DMS153 (cell line): ENCODE data around the gene ATF7IP2.
"Not testable (repeated sequence)": the region's sequence is repeated elsewhere in the genome, so short reads cannot be mapped to it uniquely, and the experiment has no call there.

Experiments used
- DNase-seq: peaks from one replicate; lab custom pipeline; 2025; lab: John Stamatoyannopoulos, UW

Gene ATF7IP2

DNA sequence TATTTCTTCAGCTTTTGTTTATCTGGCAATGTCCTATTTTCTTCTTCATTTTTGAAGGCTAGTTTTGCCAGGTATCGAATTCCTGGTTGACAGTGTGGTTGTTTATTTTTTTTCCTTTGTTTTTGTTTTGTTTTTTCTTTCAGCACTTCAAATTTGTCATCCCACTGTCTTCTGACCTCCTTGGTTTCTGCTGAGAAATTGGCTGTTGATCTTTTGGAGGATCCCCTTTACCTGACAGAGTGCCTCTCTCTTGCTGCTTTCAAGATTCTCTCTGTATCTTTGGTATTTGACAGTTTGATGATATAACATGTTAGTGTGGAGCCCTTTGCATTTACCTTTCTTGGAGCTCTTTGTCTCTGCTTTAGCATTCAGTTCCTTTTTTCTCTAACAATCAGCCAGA lies 9.6 kb upstream of the ATF7IP2 start:
- DNase-seq: no peak

DNA sequence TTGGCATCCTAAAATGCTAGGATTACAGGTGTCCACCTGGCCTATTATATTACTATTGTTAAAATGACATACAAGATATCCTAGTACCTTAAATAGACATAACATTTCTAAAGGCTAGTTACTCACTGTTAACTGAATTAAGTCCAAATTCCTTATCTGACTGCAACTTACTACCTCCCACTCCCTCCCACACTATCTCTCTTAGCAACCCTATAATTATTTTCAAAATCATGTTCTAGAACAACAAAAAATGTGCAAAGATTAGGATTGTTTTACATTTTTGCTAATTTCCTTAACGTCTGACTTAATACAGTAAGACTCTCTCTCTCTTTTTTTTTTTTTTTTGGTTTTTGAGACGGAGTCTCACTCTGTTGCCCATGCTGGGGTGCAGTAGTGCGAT lies 2.2 kb upstream of the ATF7IP2 start:
- DNase-seq: no peak

DNA sequence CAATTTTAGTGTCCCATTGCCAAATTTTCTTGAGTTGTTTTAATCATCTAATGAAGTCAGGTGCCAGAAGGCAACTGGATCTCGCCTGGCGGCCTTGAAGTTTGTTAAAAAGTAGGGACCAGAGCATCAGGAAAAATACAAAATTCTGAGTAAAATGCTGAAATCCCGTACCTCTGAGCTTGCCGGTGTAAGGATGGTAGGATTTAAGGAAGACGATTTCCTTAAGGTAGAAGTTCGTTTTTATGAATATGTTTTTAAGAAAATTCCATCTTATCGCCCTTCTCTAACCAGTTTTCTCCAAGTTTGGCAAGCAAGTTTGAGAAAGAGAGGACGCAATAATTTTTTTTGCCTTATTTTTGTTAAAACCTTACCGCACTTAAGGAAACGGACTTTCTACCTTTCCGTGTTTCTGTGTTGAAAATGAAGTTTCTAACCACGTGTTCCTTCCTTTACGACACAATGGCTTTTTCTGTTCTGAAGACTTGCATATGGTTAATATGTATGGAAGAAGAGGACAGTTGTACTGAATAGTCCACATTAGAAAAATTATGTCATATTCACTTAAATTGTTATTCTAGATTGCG lies 748 bp downstream of the ATF7IP2 start:
- DNase-seq: no peak

DNA sequence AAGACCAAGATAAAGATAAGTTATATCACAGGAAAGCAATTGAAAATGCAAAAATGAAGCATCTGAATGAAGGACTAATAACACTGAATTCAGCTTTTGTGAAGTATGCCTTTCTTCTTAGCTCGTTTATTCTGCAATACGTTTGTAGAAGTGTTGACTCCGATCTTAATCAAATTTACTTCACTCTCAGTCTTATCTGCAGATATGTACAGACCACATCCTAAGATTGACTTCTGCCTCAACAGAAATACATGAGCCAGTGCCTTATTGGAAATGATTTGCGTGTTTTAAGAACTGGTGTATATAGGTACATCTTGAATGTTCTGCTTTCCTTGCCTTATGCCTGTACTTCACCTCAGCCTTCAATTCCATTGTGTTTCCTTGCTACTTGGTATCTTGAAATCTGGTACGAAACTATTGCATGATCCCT lies 1.3 kb downstream of the ATF7IP2 start:
- DNase-seq: no peak

DNA sequence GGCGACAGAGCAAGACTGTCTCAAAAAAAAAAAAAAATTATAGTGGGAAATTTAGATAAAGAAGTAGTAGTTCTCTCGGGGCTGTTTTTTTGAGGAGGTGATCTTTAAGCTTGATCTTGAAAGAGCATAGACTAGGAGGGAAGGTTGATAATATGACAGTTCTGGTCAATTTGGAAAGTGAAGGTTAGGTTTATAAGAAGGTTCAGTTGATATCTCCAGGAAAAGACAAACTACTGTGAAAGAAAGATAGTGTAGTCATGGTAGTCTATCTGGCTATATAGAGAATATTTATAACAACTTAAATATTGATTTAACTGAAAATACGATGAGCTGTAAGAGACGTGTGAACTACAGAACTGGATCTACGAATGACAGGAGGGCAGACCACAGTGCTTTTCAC lies 3.1 kb downstream of the ATF7IP2 start:
- DNase-seq: no peak

DNA sequence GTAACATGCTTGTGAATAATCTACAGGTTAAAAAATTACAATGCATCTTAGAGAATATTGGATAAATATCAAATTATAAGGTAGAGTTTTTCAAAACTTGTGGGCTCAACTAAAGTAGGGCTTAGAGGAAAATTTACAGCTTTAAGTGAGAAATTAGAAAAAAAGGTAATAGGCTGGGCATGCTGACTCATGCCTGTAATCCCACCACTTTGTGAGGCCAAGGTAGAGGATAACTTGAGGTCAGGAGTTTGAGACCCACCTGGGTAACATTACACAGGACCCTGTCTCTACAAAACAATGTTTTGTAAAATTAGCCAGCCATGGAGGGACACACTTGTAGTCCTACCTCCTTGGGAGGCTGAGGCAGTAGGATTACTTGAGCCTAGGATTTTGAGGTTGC lies 4.5 kb downstream of the ATF7IP2 start:
- DNase-seq: no peak

DNA sequence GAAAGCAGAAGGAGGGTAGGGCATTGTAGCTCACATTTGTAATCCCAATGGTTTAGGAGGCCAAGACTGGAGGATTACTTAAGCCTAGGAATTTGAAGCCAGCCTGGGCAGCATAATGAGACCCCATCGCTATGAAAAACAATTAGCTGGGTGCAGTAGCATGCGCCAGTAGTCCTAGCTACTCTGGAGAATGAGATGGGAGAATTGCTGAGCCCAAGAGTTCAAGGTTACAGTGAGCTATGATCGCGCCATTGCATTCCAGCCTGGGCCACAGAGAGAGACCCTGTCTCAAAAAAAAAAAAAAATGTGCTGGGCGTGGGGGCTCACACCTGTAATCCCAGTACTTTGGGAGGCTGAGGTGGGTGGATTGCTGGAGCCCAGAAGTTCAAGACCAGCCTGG lies 5.0 kb downstream of the ATF7IP2 start:
- DNase-seq: no peak

DNA sequence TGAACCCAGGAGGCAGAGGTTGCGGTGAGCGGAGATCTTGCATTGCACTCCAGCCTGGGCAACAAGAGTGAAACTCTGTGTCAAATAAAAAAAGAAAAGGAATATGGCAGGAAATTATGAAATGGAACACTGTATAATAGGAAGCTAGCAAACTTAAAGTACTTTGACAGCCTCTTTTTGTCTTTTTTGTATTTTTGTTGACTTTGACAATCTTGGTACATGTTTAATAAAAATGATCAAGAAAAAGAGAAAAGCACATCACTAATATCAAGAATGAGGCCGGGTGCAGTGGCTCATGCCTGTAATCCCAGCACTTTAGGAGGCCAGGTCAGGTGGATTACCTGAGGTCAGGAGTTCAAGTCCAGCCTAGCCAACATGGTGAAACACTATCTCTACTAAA lies 5.5 kb downstream of the ATF7IP2 start:
- no peak for DNase-seq

DNA sequence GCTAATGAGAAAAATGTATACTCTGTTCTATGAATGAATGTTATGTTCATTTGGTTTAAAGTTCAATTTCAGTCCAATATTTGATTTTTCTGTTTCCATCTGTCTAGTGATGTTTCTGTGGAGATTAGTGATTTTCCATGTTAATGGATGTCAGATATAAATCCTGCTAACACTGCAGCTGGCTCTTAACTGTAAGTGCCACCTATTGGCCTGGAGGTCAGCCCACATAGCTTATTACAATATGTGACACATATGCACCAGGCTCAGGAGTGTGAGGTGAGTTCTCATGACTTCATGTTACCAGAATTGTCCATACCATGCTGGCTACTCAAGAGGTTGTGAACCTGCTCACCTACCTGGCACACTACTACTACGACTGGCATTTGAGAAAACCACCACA lies 17.1 kb downstream of the ATF7IP2 start:
- no peak for DNase-seq

DNA sequence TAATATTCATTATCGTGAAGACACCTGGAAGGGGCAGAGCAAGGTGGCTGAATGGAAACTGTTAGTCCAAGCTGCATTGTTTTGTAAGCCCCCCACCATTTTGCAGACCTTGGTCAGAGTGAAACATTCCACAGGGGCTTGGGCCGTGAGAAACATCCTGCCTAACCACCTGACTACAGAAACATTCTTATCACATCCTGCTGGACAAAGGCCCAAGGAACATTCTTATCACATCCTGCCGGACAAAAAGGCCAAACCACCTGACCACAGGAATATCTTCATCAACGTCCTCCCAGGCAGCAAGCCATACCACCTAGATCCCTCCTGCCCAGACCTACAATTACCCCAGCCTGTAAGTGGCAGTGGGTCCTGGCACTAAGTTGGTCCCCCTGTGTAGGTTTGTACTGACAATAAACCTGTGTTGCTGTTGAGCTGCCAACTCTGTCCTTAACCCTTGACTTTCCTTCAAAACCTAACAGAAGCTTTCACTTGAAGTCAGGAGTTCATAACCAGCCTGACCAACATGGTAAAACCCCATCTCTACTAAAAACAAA lies 19.6 kb downstream of the ATF7IP2 start:
- DNase-seq: no peak

DNA sequence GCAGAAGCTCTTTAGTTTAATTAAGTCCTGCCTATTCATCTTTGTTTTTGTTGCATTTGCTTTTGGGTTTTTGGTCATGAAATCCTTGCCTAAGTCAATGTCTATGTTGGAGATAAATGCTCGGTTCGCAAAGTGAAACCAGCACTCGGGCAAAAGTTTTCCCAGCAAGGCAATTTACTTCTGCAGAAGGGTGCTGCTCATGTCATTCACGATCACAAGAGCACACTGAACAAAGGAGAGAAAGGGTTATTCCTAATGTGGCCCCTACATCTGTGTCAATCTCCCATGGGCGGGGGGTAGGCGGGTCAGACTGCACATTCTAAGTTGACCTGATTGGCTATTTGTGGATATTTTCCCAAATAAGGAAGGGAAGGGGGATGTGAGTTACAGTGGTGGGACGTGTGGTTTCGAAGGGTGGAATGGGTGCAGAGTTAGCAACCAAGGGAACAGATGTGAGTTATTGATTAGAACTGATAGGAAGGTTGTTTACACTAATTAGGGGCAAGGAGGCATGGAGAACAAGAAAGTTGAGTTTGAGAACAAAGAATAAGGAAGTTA lies 23.0 kb downstream of the ATF7IP2 start:
- DNase-seq: no peak

DNA sequence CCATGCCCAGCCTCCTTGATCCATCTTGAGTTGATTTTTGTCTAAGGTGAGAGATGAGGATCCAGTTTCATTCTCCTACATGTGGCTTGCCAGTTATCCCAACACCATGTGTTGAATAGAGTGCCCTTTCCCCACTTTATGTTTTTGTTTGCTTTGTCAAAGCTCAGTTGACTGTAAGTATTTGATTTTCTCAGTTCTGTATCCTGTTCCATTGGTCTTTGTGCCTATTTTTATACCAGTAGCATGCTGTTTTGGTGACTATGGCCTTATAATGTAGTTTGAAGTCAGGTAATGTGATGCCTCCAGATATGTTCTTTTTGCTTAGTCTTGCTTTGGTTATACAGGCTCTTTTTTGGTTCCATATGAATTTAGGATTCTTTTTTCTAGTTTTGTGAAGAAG lies 23.9 kb downstream of the ATF7IP2 start:
- not testable (repeated sequence) for DNase-seq

DNA sequence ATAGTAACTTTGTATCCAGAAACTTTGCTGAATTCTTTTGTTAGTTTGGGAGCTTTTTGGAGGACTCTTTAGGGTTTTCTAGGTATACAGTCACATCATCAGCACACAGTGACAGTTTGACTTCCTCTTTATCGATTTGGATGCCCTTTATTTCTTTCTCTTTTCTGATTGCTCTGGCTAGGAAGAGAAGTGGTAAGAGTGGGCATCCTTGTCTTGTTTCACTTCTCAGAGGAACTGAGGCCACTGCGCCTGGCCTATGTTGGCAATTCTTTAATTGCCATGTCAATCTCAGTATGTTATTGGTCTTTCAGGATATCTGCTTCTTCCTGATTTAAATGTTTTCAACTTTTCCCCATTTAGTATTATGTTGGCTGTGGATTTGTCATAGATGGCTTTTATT lies 24.6 kb downstream of the ATF7IP2 start:
- DNase-seq: no peak

DNA sequence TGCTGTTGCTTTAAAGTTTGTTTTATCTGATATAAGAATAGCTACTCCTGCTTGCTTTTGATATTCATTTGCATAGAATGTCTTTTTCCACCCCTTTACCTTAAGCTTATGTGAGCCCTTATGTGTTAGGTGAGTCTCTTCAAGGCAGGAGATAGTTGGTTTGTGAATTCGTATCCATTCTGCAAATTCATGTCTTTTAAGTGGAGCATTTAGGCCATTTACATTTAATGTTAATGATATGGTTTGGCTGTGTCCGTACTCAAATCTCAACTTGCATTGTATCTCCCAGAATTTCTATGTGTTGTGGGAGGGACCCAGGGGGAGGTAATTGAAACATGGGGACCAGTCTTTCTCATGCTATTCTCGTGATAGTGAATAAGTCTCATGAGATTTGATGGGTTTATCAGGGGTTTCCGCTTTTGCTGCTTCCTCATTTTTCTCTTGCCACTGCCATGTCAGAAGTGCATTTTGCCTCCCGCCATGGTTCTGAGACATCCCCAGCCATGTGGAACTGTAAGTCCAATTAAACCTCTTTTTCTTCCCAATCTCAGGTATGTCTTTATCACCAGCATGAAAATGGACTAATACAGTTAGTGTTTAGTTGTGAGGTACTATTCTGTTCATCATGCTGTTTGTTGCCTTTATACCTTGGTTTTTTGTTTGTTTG lies 27.2 kb downstream of the ATF7IP2 start:
- no peak for DNase-seq

DNA sequence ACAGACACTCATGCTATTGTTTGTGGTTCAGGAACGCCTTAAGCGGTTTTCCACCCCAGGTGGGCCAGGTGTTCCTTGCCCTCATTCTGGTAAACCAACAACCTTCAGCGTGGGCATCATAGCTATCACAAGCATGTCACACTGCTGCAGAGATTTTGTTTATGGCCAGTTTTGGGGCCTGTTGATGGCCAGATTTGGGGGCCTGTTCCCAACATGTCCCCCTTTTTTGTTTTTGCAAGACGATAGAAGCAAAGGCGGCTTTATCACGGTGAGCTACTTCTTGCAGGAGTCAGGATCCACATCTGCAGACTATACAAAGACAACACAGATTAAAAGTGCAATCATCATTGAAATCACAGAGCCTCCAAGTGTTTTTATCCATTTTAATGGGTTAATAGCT lies 32.3 kb downstream of the ATF7IP2 start:
- not testable (repeated sequence) for DNase-seq

DNA sequence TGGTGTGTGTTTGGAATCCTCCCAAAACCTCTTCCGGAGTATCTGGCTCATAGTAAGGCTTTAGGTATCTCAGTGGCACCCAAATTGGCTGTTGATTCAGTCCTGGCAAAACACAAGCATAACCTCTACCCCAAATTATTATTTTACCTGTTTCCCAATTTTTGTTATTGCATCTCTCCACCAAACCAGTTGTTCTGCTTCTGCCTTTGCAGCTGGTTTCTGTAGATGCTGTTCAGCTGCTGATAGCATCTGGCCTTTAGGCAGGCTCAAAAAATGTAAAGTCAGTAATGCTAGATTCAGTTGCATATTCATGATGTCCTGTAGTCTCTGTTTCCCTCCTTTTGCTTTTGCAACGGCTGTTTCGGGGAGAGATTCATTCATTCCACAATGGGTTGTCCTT lies 33.8 kb downstream of the ATF7IP2 start:
- no peak for DNase-seq

DNA sequence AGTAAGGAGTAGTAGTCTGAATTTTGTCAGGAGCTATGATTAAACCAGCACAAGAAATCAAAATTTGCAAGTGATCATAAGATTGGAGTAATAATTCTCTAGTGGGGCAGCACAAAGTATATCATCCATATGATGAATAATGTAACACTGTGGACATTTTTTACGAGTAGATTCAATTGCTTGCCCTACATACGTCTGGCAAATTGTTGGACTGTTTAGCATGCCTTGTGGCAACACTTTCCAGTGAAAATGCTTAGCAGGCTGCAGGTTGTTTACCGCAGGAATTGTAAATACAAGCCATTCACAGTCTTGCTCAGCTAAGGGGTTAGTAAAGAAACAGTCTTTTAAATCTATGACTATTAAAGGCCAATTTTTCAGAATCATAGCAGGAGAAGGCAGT lies 35.7 kb downstream of the ATF7IP2 start:
- DNase-seq: no peak

DNA sequence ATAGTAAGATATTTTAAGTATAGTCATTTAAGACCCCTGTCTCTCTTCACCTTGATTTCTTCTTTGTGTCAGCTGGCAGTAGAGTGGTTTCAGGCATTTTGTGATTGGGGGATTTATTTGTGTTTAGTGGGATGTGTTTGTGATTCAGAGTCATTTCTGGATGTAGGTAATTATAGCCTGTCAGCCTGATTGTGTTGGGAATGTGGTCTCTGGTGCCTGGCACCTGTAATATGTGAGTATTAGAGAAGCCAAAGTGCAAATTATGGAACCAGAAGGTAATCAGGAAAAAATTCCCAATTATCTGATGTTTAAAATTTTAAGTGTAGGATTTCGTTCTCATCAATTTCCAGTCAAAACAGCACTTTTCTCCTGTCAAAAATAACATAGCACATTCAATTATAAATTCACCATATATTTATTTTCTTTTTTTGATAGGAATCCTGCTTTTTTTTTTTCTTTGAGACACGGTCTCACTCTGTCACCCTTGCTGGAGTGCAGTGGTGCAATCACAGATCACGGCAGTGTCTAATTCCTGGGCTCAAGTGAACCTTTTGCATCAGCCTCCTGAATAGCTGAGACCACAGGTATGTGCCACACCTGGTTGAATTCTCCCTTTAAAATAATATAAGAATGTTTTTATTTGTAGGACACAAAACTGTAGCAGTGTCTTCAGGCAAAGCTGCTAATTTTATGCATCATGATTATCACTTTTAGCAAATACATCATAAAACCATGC lies 42.7 kb downstream of the ATF7IP2 start:
- DNase-seq: no peak

DNA sequence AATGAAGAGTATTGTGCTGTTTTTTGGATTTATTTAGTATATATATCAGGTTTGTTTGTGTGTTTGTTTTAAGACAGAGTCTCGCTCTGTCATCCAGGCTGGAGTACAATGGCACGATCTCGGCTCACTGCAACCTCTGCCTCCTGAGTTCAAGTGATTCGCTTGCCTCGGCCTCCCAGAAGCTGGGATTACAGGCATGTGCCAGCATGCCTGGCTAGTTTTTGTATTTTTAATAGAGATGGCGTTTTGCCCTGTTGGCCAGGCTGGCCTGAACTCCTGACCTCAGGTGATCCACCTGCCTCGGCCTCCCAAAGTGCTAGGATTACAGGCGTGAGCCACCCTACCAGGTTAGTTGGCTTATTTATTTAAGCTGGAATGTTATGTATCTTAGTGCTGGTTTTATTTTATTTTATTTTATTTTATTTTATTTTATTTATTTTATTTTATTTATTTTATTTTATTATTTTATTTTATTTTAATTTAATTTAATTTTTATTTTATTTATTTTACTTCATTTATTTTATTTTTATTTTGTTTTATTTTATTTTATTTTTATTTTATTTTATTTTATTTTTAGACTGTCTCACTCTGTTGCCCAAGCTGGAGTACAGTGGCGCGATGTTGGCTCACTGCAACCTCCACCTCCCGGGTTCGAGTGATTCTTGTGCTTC lies 43.6 kb downstream of the ATF7IP2 start:
- not testable (repeated sequence) for DNase-seq

DNA sequence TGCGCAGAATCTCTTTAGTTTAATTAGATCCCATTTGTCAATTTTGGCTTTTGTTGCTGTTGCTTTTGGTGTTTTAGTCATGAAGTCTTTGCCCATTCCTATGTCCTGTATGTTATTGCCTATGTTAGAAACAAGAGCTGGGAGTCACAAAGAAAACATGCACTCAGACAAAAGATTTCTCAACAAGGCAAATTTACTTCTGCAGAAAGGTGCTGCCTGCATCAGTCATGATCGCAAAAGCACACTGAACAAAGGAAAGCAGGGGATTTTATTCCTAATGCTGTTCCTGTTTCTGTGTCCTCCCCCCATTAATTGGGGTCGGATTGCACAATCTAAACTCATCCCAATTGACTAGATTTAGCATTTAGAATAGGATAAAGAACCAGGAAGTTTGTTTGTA lies 55.9 kb downstream of the ATF7IP2 start:
- no peak for DNase-seq

DNA sequence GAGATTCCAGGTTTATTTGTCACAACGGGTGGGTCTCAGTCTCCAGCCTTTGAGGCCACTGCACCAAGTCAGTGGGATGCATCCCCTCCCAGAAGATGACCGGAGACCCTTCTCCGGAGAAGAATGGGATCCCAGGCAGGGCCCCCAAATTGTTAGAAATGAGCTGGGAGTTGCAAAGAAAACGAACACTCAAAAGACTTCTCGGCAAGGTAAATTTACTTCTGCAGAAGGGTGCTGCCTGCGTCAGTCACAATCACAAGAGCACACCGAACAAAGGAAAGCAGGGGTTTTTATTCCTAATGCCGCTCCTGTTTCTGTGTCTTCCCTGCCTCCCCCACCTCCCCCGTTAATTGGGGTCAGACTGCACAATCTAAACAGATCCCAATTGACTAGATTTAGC lies 61.4 kb downstream of the ATF7IP2 start:
- DNase-seq: no peak
